Amygdala (tissue), 56 donors: Measurements from ENCODE around the gene ZC2HC1B.
A peak's percentile ranks its signal among the peaks of the same experiment; 100 is the strongest.
"Not testable (repeated sequence)": the region's sequence is repeated elsewhere in the genome, so short reads cannot be mapped to it uniquely, and the experiment has no call there.

ENCODE experiments used
- DNase-seq, 56 donors: peaks; one replicate each; lab custom pipeline; 2025; lab: John Stamatoyannopoulos, UW

The ZC2HC1B gene

GRCh38 chr6:143864234-143864633 is at the start of gene ZC2HC1B:
Gene ZC2HC1B (plus strand): TSS chr6:143864474. CDS start chr6:143864540, 66 bp downstream.
- no peak for DNase-seq

GRCh38 chr6:143817621-143818020 is 46.7 kb upstream of the ZC2HC1B start:
- no peak for DNase-seq

- DNase-seq, result no peak
Observed at GRCh38 chr6:143821359-143821758, 42.9 kb upstream of the ZC2HC1B start.

- DNase-seq, result no peak
Observed at GRCh38 chr6:143822584-143823024, 41.7 kb upstream of the ZC2HC1B start.

GRCh38 chr6:143823548-143823947 is 40.7 kb upstream of the ZC2HC1B start:
- DNase-seq, result no peak

- no peak for DNase-seq
Observed at GRCh38 chr6:143828572-143828971, 35.7 kb upstream of the ZC2HC1B start.

GRCh38 chr6:143836150-143836549 is 28.1 kb upstream of the ZC2HC1B start:
- no peak for DNase-seq

GRCh38 chr6:143838395-143838794 is 25.9 kb upstream of the ZC2HC1B start:
- DNase-seq, result no peak

GRCh38 chr6:143839196-143839595 is 25.1 kb upstream of the ZC2HC1B start:
- no peak for DNase-seq

GRCh38 chr6:143840595-143841265 is 23.5 kb upstream of the ZC2HC1B start:
- no peak for DNase-seq

- DNase-seq, result peak in 7 of 56 donors; percentile 13 to 48 (median 28)
Observed at GRCh38 chr6:143842461-143842901, 21.8 kb upstream of the ZC2HC1B start.

GRCh38 chr6:143842902-143843676 is 21.2 kb upstream of the ZC2HC1B start, which contains the start of gene LTV1:
Gene LTV1 (plus strand): TSS chr6:143843338. CDS start chr6:143843478, 140 bp downstream.
- DNase-seq, result peak; percentile 58 to 98 (median 93)

GRCh38 chr6:143843677-143843999 is 20.6 kb upstream of the ZC2HC1B start:
- peak in 1 of 56 donors; percentile 20 for DNase-seq

GRCh38 chr6:143844006-143844405 is 20.3 kb upstream of the ZC2HC1B start:
- DNase-seq, result no peak

- DNase-seq, result no peak
Observed at GRCh38 chr6:143845033-143845432, 19.2 kb upstream of the ZC2HC1B start.

GRCh38 chr6:143851706-143852105 is 12.6 kb upstream of the ZC2HC1B start:
- not testable (repeated sequence) for DNase-seq

- not testable (repeated sequence) for DNase-seq
Observed at GRCh38 chr6:143855057-143855456, 9.2 kb upstream of the ZC2HC1B start.

GRCh38 chr6:143856762-143857161 is 7.5 kb upstream of the ZC2HC1B start:
- DNase-seq, result not testable (repeated sequence)

GRCh38 chr6:143857651-143858050 is 6.6 kb upstream of the ZC2HC1B start:
- DNase-seq, result no peak

- no peak for DNase-seq
Observed at GRCh38 chr6:143859891-143860660, 4.2 kb upstream of the ZC2HC1B start.

GRCh38 chr6:143863771-143864170 is 503 bp upstream of the ZC2HC1B start:
- no peak for DNase-seq
